Spleen (tissue), 7 donors: ENCODE results near the gene SMG6.

Experiments
- CTCF ChIP-seq, 11 experiments: fragments of 200-600 bp in 7 of 11; fragments of 450-650 bp in 4 of 11; sonication (generic) in 4 of 11; IDR thresholded peaks in 8 of 11; conservative IDR thresholded peaks in 3 of 11; 1 replicate in 7 of 11; 2 replicates in 4 of 11; pipeline versions ENCODE4 v1.4.0 to v1.8.0; 2016 to 2021; ENCODE audit warnings: antibody characterized with exemption in 11 of 11, inconsistent platforms in 4 of 11, mild to moderate bottlenecking in 1 of 11
- POLR2A ChIP-seq, 3 donors: fragments of 450-650 bp; IDR thresholded peaks; one replicate each; pipeline ENCODE4 v1.5.1; 2017; ENCODE audit warnings: antibody characterized with exemption in 3 of 3, mild to moderate bottlenecking in 1 of 3
- donor health status: DM: no; HTN: no; CAD: no; lungs with moderate emphysema.
- donor health status: DM: no; HTN: no; CAD: no.
- donor health status: DM: no; HTN: no; CAD: no.

DNA sequence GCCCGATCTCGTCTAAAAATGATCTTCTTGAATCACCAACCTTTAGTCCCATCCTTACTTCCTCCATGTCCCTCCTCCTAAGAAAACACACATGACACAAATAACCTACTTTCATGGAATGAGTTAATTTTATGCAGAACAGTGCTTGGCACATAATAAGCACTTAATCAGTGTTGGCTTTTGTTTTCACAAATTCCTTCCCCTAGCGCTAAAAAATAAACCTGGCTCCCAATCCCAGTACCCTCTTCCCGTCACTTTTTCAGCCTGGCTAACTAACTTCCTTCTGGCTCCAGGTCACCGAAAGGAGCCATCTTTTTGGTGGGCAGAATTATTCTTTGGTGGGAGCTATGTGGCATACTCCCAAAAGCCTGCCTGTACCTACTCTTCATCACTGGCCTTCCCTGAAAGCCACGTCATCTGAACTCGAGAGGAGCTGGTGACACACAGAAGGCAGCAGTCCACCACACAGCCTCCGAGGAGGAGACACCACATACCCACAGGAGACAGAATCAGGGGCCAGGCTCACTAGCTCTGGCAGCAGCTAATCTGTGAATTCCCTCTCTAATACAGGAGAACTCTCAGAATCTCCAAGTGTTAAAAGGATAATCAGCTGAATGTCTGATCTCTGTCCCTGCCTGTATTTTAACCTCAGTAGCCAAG lies 114.5 kb downstream of the SMG6 start:
- TF ChIP-seq CTCF (IDR thresholded peaks at IDR 0.05 in 8 of 11, conservative IDR thresholded peaks at IDR 0.05 in 3 of 11) (no peak), POLR2A (IDR thresholded peaks at IDR 0.05) (no peak)
